HepG2 (cell line): ENCODE data around the gene TNFRSF25. TPM values are rescaled to one million over a fixed set of nuclear protein-coding genes. Genes with fewer than 3 reads are reported as not detected.

Experiments used
- ATAC-seq: fragments of 200-7000 bp; cut with Tn5 transposase; 3 replicates; pipeline ENCODE4 v1.9.1; 2020; ENCODE audit warnings: mild to moderate bottlenecking, moderate library complexity
- BruUV-seq: library from RNA; stranded (reverse); fragments of 400-500 nt; replicated peaks from 2 replicates; lab custom pipeline; 2021; lab: Mats Ljungman, UMichigan
- CTCF ChIA-PET: fragments of 300-600 bp; formaldehyde crosslinking; extraction: SDS; loops from one replicate; lab custom pipeline; 2021; ENCODE audit warnings: low total read pairs, inconsistent platforms, low intra/inter-chr PET ratio; lab: Yijun Ruan, JAX
- POLR2A ChIA-PET: fragments of 350-600 bp; sonication (Branson Sonifier 250); formaldehyde crosslinking; loops from one replicate; lab custom pipeline; 2020; ENCODE audit warnings: antibody characterized with exemption, inconsistent platforms; lab: Yijun Ruan, JAX
- DNase-seq: peaks from one replicate; pipeline ENCODE4 v3.0.0-alpha.2; 2015; ENCODE audit warnings: low spot score
- FAIRE-seq: peaks from 3 replicates; lab custom pipeline; 2011; peaks lifted over from hg19 to GRCh38; lab: Jason Lieb, UNC
- H2AFZ ChIP-seq: one replicate; pipeline ENCODE4 v1.6.1; 2011; ENCODE audit warnings: low read length, inconsistent platforms
- H3K27ac ChIP-seq: fragments of 300-600 bp; 3 replicates; pipeline ENCODE4 v1.8.0; 2011; ENCODE audit warnings: mixed run types, mild to moderate bottlenecking, mixed read lengths, low read length, inconsistent platforms; ENCODE audit not compliant: insufficient read depth; ENCODE audit errors: extremely low read length
- H3K27me3 ChIP-seq, 2 experiments: fragments of 200-600 bp in 1 of 2; 2 replicates in 1 of 2; 3 replicates in 1 of 2; pipeline versions ENCODE4 v1.6.0 to v1.8.0; 2011; ENCODE audit warnings: low read length in 2 of 2, mild to moderate bottlenecking in 2 of 2, moderate library complexity in 2 of 2, inconsistent platforms in 1 of 2; ENCODE audit not compliant: insufficient read depth in 2 of 2, control insufficient read depth in 1 of 2
- H3K36me3 ChIP-seq, 2 experiments: fragments of 200-600 bp in 1 of 2; replicated peaks in 1 of 2; 2 replicates in 1 of 2; 3 replicates in 1 of 2; pipeline versions ENCODE4 v1.5.1 to v1.8.0; 2011; ENCODE audit warnings: low read length in 2 of 2, inconsistent platforms in 1 of 2; ENCODE audit not compliant: insufficient read depth in 2 of 2, control insufficient read depth in 1 of 2
- H3K4me1 ChIP-seq: 2 replicates; pipeline ENCODE4 v1.5.1; 2012; ENCODE audit warnings: low read length, inconsistent platforms; ENCODE audit not compliant: insufficient read depth
- H3K4me2 ChIP-seq: 2 replicates; pipeline ENCODE4 v1.6.0; 2011; ENCODE audit warnings: low read depth, low read length, inconsistent platforms
- H3K4me3 ChIP-seq, 3 experiments: fragments of 200-600 bp in 1 of 3; sonication (generic), shearing (Covaris generic) in 1 of 3; replicated peaks in 1 of 3; 2 replicates each; pipeline ENCODE4 v1.5.1; 2011 to 2016; ENCODE audit warnings: low read length in 3 of 3, inconsistent platforms in 2 of 3, low read depth in 2 of 3, mild to moderate bottlenecking in 2 of 3, control low read depth in 1 of 3, mixed read lengths in 1 of 3; ENCODE audit not compliant: insufficient read depth in 1 of 3
- H3K79me2 ChIP-seq: one replicate; pipeline ENCODE4 v1.6.1; 2011; ENCODE audit warnings: low read length, inconsistent platforms; ENCODE audit not compliant: insufficient read depth
- H3K9ac ChIP-seq: 2 replicates; pipeline ENCODE4 v1.6.0; 2011; ENCODE audit warnings: mild to moderate bottlenecking, low read depth, low read length, inconsistent platforms; ENCODE audit not compliant: insufficient read depth
- H3K9me3 ChIP-seq: 2 replicates; pipeline ENCODE4 v1.5.1; 2012; ENCODE audit warnings: mild to moderate bottlenecking, low read length
- H4K20me1 ChIP-seq: 2 replicates; pipeline ENCODE4 v1.6.0; 2011; ENCODE audit warnings: inconsistent platforms, mild to moderate bottlenecking, low read length, moderate library complexity; ENCODE audit not compliant: insufficient read depth
- CREB1 ChIP-seq, 2 experiments: fragments of 450-650 bp in 1 of 2; IDR thresholded peaks; 2 replicates each; pipeline ENCODE4 v1.6.1; 2016 to 2017; ENCODE audit warnings: control low read depth in 1 of 2, mild to moderate bottlenecking in 1 of 2, missing compliant biosample characterization in 1 of 2, missing genetic modification characterization in 1 of 2
- CTCF ChIP-seq: sonication (generic); formaldehyde crosslinking; IDR thresholded peaks from 2 replicates; pipeline ENCODE4 v1.5.0; 2020; ENCODE audit warnings: mild to moderate bottlenecking, missing genetic modification reagents, moderate library complexity
- ZNF276 ChIP-seq: sonication (generic); formaldehyde crosslinking; IDR thresholded peaks from 2 replicates; pipeline ENCODE4 v1.4.0; 2020; ENCODE audit warnings: mild to moderate bottlenecking, low read depth, missing genetic modification reagents
- WGBS: methylation state at CpG from one replicate; pipeline ENCODE4 v1.1.6; 2017; ENCODE audit warnings: low lambda C conversion rate; 5-methylcytosine and 5-hydroxymethylcytosine counted together
- in situ Hi-C: cut with HindIII; loops from 2 replicates; pipeline ENCODE4 v1.10.0; 2017; ENCODE audit warnings: low pct_unique_long_range_greater_than_20kb; ENCODE audit not compliant: extremely low pct_ligation_motif_present
- intact Hi-C: fragments of 100-400 bp; cut with micrococcal nuclease; formaldehyde crosslinking; loops from one replicate; pipeline ENCODE4 v1.10.0; 2022; ENCODE audit not compliant: unreplicated experiment
- polyA plus RNA-seq, 8 experiments: library from polyadenylated mRNA; depleted of rRNA in 3 of 8; stranded (reverse) in 7 of 8; unstranded in 1 of 8; fragments of >200 nt; fragmentation: Illumina TruSeq in 4 of 8; extraction: Trizol in 4 of 8; gene quantifications; 2 replicates each; pipeline versions ENCODE4 v1.2.1 to v1.2.3, GENCODE V29; 2011 to 2016; ENCODE audit warnings: low read depth in 4 of 8, missing spikeins in 1 of 8, mixed read lengths in 1 of 8; ENCODE audit not compliant: insufficient read depth in 1 of 8
- total RNA-seq, 5 experiments: library from RNA; depleted of rRNA; stranded (reverse); fragments of >200 nt; fragmentation: Illumina TruSeq; extraction: Trizol; gene quantifications; 2 replicates each; pipeline ENCODE4 v1.2.3, GENCODE V29; 2016; ENCODE audit warnings: low read depth in 1 of 5

TNFRSF25 gene
- total and polyA plus RNA-seq, 2 of the 13 experiments (the other 11 are each of a cell fraction or from before 2014, with no cell fraction given), result 1.4 to 1.5 TPM

DNA sequence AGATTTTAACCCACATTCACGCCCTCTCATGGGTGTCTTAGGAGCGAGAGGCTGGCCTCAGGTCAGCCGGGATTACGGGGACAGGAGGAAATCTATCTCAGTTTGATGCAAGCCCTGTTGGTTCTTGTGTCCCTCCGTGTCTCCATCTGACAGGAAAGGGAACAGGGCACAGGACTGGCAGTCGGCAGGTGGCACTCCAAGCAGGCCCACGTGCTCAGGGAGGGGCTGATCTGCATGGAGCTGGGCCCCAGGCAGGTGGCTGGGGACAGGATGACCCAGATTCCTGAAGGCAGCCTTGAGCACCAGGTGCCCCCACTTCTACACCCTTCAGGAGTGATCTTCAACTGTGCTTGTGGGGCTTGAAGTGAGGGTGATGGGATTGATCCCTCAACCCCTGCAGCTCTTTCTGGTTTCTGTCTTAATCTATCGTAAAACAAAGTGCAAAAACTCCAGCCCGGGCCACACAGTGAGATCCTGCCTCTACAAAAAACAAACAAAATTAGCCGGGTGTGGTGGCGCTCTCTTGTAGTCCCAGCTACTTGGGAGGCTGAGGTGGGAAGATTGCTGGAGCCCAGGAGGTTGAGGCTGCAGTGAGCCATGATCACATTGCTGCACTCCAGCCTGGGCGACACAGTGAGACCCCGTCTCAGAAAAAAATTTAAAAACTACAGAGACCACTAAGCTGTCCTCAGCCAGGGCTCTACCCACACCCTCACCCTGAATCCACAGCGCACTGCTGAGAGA is 17.2 kb upstream of the TNFRSF25 start:
- peaks cover 0 to 3% of the 10 kb centered on the region in 2 experiments; a peak in 1 of 5 replicates for H3K27me3 ChIP-seq
- H3K79me2 ChIP-seq, result no peaks in the 10 kb centered on the region
- no peak for FAIRE-seq
- CTCF ChIA-PET, result no interaction called here
- no peak overlapping the region for H2AFZ ChIP-seq
- no peak for DNase-seq
- in situ Hi-C loops (loop anchor here (5.0 to 25.0 kb wide), 2 partner anchors 44 to 729 kb away; no protein-coding TSS in a partner anchor), intact Hi-C loops (no loop called here)
- BruUV-seq, result no TSS peak
- no peaks in the 10 kb centered on the region for H3K36me3 ChIP-seq
- ATAC-seq, result no peak
- peaks cover 23% of the 10 kb centered on the region for H3K4me1 ChIP-seq
- no peak overlapping the region for H3K27ac ChIP-seq
- H3K9ac ChIP-seq, result no peak overlapping the region
- no peaks in the 10 kb centered on the region for H3K9me3 ChIP-seq
- POLR2A ChIA-PET, result no interaction called here
- H3K4me3 ChIP-seq, result no peak overlapping the region
- TF ChIP-seq CTCF (CRISPR knock-in tag) (0 out of 2 replicates have a peak, but pooled peaks have one; percentile 17), ZNF276 (CRISPR knock-in tag) (no peak), CREB1 (IDR thresholded peaks at IDR 0.05) (no peak), CREB1 (CRISPR knock-in tag; IDR thresholded peaks at IDR 0.05) (no peak)
- no peak overlapping the region for H3K4me2 ChIP-seq
- 63% methylated on average over 14 of the region's 14 CpGs for WGBS
- H4K20me1 ChIP-seq, result no peaks in the 10 kb centered on the region
